Esophagus squamous epithelium (tissue), 4 donors: ENCODE results near the gene RXFP3.

Experiments used
- POLR2A ChIP-seq, 4 donors: fragments of 450-650 bp; IDR thresholded peaks; one replicate each; pipeline ENCODE4 v1.6.1; 2017; ENCODE audit warnings: antibody characterized with exemption in 4 of 4, mild to moderate bottlenecking in 4 of 4, moderate library complexity in 3 of 4
- TF ChIP-seq, protein P1 (sequence below), 6 experiments: fragments of 450-650 bp in 4 of 6; fragments of 200-600 bp in 2 of 6; sonication (generic) in 2 of 6; IDR thresholded peaks; one replicate each; pipeline ENCODE4 v1.5.1; 2016 to 2019; ENCODE audit warnings: antibody characterized with exemption in 6 of 6, mild to moderate bottlenecking in 4 of 6, moderate library complexity in 4 of 6

DNA sequence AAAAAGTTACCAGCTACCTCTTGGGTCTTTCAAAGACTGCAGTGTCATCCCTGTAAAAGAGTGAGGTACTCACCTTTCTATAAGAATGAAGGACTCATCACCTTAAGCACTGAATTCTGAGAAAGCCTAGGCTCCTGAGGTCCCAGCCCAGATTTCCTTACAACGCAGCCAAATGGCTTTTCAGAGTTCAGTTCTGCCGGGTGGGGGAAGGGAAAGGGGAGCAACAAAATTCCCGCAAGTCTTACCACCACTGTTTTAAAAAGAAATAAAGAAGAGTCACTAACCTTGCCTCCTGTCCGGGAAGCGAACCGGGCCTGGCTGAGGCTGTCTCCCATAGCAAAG, 44.8 kb upstream of the RXFP3 start:
- TF ChIP-seq POLR2A (IDR thresholded peaks at IDR 0.05) = no peak
- TF ChIP-seq, protein P1, sequence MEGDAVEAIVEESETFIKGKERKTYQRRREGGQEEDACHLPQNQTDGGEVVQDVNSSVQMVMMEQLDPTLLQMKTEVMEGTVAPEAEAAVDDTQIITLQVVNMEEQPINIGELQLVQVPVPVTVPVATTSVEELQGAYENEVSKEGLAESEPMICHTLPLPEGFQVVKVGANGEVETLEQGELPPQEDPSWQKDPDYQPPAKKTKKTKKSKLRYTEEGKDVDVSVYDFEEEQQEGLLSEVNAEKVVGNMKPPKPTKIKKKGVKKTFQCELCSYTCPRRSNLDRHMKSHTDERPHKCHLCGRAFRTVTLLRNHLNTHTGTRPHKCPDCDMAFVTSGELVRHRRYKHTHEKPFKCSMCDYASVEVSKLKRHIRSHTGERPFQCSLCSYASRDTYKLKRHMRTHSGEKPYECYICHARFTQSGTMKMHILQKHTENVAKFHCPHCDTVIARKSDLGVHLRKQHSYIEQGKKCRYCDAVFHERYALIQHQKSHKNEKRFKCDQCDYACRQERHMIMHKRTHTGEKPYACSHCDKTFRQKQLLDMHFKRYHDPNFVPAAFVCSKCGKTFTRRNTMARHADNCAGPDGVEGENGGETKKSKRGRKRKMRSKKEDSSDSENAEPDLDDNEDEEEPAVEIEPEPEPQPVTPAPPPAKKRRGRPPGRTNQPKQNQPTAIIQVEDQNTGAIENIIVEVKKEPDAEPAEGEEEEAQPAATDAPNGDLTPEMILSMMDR (IDR thresholded peaks at IDR 0.05) = no peak
